NCI-H2196 treated with DMSO at 0.1 percent for 48 hours (cell line): ENCODE data around the gene SMLR1.
A peak's percentile ranks its signal among the peaks of the same experiment; 100 is the strongest.

Experiments
- DNase-seq: peaks from one replicate; lab custom pipeline; 2025; ENCODE audit not compliant: unreplicated experiment; lab: John Stamatoyannopoulos, UW

Gene SMLR1

GRCh38 chr6:130849594-130849993 lies 22.4 kb downstream of the SMLR1 start:
- no peak for DNase-seq

GRCh38 chr6:130851026-130851425 lies 23.8 kb downstream of the SMLR1 start:
- no peak for DNase-seq

GRCh38 chr6:130852844-130853554 lies 25.8 kb downstream of the SMLR1 start:
- DNase-seq: no peak

GRCh38 chr6:130853555-130854183 lies 26.5 kb downstream of the SMLR1 start:
- no peak for DNase-seq

GRCh38 chr6:130858054-130858453 lies 30.8 kb downstream of the SMLR1 start:
- DNase-seq: no peak

GRCh38 chr6:130858498-130859160 lies 31.4 kb downstream of the SMLR1 start:
- no peak for DNase-seq

- DNase-seq: no peak
Measured at GRCh38 chr6:130859161-130859867, 32.1 kb downstream of the SMLR1 start.

- DNase-seq: no peak
Measured at GRCh38 chr6:130862370-130862769, 35.2 kb downstream of the SMLR1 start.

- DNase-seq: no peak
Measured at GRCh38 chr6:130863415-130864230, 36.4 kb downstream of the SMLR1 start.

- no peak for DNase-seq
Measured at GRCh38 chr6:130864344-130864743, 37.1 kb downstream of the SMLR1 start.

GRCh38 chr6:130865793-130866192 lies 38.6 kb downstream of the SMLR1 start:
- no peak for DNase-seq

- no peak for DNase-seq
Measured at GRCh38 chr6:130869681-130870080, 42.5 kb downstream of the SMLR1 start.

GRCh38 chr6:130870179-130870880 lies 43.1 kb downstream of the SMLR1 start:
- DNase-seq: no peak

GRCh38 chr6:130872250-130873095 lies 45.3 kb downstream of the SMLR1 start:
- DNase-seq: peak; percentile 1

- no peak for DNase-seq
Measured at GRCh38 chr6:130873746-130874145, 46.5 kb downstream of the SMLR1 start.

GRCh38 chr6:130879826-130880225 lies 52.6 kb downstream of the SMLR1 start:
- DNase-seq: no peak

- DNase-seq: no peak
Measured at GRCh38 chr6:130882370-130882769, 55.2 kb downstream of the SMLR1 start.

GRCh38 chr6:130885392-130886192 lies 58.4 kb downstream of the SMLR1 start:
- peak; percentile 1 for DNase-seq
